Germinal center (tissue), 1 donor: Measurements from ENCODE around the gene LRP5.
"Not testable (repeated sequence)": the region's sequence is repeated elsewhere in the genome, so short reads cannot be mapped to it uniquely, and the experiment has no call there.

Experiments
- DNase-seq: peaks from one replicate; pipeline ENCODE4 v3.0.0; 2012; ENCODE audit warnings: mixed read lengths, low spot score

Gene LRP5

DNA sequence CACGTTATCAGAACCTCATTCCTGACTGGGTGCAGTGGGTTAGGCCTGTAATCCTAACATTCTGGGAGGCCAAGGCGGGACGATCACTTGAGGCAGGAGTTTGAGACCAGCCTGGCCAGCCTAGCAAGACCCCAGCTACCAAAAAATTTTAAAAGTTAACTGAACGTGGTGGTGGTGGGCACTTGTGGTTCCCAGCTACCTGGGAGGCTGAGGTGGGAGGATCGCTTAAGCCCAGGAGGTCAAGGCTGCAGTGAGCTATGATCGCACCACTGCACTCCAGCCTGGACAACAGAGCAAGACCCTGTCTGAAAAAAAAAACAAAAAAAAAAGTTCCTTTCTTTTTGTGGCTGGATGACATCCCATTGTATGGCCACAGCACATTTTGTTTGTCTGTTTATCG lies 80.4 kb downstream of the LRP5 start:
- DNase-seq = no peak

DNA sequence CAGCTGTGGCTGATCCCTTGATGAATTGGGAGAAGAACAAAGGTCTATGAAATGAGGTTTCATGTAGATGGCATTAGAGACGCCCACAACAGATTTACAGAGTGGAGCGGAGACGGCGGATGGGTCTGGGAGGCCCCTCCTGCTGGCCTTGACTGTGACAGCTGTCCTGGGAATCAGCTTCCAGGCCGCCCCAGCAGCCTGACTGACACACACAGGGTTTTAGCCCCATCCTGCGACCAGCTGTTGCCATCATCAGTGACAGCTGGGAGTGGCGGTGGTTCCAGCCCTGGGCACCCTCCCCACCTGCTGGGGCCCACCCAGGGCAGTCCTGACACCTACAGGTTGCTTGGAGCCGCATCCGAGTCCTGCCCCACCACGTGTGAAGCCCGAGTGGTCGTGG lies 84.1 kb downstream of the LRP5 start:
- DNase-seq = no peak

DNA sequence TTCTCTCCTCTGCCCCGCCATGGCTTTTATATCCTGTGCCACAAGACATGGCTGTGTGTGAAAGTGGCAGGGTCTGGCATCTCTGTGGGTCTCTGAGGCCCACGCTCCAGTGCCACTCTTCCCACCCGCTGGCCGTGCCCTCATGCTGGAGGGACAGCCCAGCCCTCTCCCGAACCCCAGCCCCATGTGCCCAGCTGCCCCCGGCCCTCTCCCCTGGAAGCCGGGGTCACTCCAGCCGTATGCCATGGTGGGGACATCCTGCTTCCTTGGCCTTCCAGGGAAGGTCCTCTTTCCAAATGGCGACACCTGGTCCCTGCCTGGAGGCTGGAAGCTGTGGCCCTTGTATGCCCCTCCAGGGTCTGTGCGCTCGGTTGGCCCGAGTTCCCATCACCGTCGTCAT lies 84.9 kb downstream of the LRP5 start:
- DNase-seq = no peak

DNA sequence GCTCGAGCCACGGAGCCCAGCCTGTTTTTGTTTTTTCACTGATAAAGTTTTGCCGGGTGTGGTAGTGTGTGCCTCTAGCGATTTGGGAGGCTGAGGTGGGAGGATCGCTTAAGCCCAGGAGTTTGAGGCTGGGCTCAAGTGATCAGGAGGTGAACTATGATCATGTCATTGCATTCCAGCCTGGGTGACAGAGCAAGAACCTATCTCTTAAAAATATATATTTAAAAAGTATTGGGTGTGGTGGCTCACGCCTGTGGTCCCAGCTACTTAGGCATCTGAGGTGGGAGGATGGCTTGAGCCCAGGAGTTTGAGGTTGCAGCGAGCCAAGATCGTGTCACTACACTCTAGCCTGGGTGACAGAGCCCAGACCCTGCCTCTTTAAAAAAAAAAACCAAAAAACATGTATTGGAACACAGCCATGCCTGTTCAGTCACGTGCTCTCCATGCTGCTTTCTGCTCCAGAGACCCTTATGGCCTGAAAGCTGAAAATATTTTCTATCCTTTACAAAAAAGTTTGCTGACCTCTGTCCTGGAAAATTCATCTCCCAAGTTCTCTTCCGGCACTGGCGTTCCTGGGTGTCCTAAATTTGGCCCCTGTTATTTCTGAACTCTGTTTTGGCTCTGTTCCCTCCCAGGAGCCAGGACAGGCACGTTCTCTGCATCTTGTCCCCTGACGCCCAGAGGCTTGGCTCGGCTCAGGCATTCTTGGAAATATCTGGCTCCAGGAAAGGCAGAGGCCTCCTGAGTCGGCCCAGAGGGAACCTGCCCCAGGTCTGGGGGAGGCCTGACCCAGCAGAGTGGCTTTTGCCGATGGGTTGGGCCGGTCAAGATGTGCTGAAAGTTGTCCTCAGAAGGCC lies 86.8 kb downstream of the LRP5 start:
- DNase-seq = no peak

GRCh38 chr11:68399916-68400315 lies 87.5 kb downstream of the LRP5 start:
- no peak for DNase-seq

GRCh38 chr11:68400584-68400983 lies 88.2 kb downstream of the LRP5 start:
- DNase-seq = not testable (repeated sequence)

DNA sequence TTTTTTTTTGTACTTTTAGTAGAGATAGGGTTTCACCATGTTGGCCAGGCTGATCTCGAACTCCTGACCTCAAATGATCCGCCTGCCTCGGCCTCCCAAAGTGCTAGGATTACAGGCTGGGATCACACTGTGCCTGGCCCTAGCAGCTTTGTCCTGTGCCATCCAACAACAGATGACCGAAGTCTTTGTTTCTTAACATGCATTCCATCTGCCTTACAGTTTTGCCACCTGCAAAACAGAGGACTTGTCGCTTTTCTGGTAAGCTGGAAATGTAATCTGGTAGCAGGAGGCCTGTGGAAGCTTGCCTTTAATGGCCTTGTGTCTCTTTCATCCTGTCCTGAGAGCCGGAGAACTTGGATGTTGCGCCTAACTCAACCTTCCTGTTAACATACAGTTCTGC lies 89.5 kb downstream of the LRP5 start:
- no peak for DNase-seq

DNA sequence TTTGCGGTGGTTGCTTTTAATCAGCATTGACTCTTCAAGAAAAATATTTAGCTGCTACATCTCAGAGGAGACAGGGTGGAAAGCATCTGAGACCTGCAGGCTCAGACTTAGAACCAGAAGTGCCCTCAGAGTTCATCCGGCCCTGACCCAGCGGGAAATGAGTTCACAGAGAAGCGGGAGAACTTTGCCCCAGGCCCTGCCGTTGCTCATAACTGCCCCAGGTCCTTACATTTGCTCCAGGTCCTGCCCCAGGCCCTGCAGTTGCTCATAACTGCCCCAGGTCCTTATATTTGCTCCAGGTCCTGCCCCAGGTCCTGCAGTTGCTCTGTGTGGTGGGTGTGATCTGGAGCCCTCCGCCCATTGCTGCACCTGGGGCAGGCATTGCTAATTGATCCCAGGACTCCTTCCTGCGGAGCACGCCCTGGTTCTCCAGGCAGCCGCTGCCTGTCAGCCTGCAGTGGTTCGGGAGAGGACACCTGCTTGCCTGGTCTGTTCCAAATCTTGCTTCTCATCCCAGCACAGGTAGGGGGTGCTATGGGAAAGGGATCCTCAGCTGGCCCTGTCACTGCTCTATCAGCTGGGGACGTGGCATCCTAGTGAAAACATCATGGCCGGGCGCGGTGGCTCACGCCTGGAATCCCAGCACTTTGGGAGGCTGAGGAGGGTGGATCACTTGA lies 90.1 kb downstream of the LRP5 start:
- no peak for DNase-seq

GRCh38 chr11:68403424-68403823 lies 91.0 kb downstream of the LRP5 start:
- no peak for DNase-seq

GRCh38 chr11:68403831-68404230 lies 91.4 kb downstream of the LRP5 start:
- DNase-seq = no peak

GRCh38 chr11:68406324-68407313 lies 94.2 kb downstream of the LRP5 start:
- DNase-seq = no peak

DNA sequence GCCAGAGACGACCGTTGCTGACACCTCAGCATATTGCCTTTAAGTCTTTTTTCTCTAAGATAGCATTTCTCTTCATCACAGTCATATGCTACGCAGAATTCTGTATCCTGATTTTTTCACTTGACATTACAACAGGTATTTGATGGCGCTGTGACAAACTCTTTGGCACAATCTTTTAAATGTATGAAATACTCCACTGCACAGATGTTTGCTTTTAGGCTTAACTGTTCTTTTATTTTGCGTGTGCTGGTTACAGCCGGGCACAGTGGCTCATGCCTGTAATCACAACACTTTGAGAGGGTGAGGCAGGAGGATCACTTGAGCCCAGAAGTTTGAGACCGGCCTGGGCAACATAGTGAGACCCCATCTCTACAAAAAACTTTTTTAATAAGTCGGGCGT lies 96.1 kb downstream of the LRP5 start:
- no peak for DNase-seq

GRCh38 chr11:68409748-68410344 lies 97.5 kb downstream of the LRP5 start:
- DNase-seq = no peak

GRCh38 chr11:68411501-68411991 lies 99.2 kb downstream of the LRP5 start:
- DNase-seq = no peak

DNA sequence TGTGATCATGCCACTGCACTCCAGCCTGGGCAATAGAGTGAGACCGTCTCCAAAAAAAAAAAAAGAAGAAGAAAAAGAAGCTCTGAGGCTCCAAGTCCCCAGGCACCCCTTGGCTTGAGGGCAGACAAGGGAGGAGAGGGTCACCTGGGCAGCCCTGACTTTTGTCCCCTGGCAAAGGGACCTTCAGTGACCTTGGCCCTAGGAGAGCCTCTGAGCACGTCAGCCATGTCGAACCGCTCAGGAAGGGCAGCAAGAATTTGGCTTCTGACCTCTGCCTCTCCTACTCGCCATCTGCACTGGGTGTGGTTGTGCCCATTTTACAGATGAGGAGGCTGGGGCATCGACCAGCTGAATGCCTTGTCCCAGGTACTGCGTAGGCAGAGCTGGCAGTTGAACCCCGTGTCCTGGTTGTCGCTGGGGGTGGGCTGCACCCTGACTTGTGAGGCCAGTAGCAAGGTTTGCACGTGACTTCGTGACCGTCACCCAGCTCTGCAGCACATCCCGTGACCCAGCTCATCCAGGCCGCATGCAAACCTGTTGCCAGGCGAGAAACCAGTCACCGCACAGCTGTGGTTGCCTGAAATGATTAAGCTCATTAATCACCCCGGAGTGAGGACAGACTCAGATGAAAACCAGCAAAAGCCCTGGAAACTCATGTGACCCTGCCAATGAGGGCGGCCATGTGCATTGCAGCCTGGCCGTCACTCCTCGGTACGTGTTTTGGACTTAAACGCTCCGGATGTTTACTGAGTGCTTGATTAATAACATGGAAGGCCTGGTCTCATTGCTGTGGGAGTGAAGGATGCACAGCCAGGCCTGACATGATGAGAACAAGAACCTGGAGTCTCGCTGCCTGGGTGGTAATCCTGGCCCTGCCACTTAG lies 100.4 kb downstream of the LRP5 start:
- DNase-seq = peak; percentile 20

- no peak for DNase-seq
Measured at GRCh38 chr11:68413591-68413999, 101.2 kb downstream of the LRP5 start.

DNA sequence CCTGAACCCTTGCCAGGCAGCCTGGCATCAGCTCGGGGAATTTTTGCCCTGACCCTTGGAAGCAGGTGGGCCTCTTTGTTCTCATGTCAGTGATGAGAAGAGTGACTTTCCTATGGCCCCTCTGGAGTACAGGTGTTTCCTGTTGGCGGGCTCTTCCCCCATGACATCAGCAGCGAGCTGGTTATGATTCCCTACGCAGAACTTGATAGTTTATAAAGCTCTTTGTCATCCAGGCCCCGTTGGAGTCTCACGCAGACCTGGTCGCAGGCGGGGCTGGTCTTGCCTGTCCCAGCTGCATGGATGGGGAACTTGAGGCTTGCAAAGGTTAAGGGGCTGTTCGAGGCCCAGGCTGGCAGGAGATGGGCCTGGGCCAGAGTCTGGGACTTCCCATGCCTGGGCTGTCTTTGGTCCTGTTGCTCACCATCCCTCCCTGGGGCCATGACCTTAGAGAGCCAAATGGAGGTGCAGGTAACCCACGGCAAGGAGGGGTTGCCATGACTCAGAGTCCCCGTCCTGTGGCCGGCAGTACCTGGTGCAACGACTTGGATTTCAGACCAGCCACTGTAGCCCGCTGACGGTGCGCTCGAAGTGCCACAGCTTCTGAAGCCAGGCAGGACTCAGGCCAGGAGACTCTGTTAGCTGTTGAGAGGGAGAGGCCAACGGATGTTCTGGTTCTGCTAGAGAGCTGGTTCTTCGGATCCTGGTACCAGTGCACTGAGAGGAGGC lies 102.3 kb downstream of the LRP5 start:
- no peak for DNase-seq

- DNase-seq = no peak
Measured at GRCh38 chr11:68416070-68416578, 103.7 kb downstream of the LRP5 start.

DNA sequence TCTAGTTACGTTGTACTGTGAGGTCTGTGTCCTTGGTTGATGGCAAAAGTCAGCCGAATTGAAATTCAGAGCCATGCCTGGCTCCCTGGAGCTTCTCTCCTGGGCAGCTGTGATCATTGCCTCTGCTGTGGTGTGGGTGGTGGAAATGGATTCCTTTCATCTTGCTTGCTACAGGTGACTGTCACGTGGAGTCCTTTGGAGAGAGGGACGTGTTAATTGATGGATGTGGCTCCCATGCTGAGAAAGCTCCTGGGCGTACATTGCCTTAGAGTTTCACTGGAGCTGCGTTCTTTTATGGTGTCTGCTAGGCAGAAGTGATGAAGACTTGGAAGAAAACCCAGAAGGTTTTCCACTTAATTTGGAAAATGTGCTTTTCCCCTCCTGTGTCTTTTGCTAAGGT lies 106.3 kb downstream of the LRP5 start:
- DNase-seq = no peak

- no peak for DNase-seq
Measured at GRCh38 chr11:68420171-68420570, 107.8 kb downstream of the LRP5 start.
